HG03571 (cell line): ENCODE data around the gene SEZ6.

ENCODE experiments used
- ATAC-seq: cut with Tn5 transposase; IDR thresholded peaks from one replicate; pipeline ENCODE4 v1.9.1; 2021; ENCODE audit not compliant: unreplicated experiment

Gene SEZ6

GRCh38 chr17:28977659-28978355 is 28.0 kb downstream of the SEZ6 start:
- no peak for ATAC-seq

- no peak for ATAC-seq
These were observed 30.2 kb downstream of the SEZ6 start for GRCh38 chr17:28975646-28976045.

GRCh38 chr17:28975031-28975430 is 30.8 kb downstream of the SEZ6 start:
- ATAC-seq = no peak

- ATAC-seq = no peak
These were observed 31.4 kb downstream of the SEZ6 start for GRCh38 chr17:28974451-28974850.

- ATAC-seq = no peak
These were observed 32.4 kb downstream of the SEZ6 start for GRCh38 chr17:28973425-28973824.

- ATAC-seq = no peak
These were observed 33.4 kb downstream of the SEZ6 start for GRCh38 chr17:28972437-28972836.

GRCh38 chr17:28970879-28971278 is 35.0 kb downstream of the SEZ6 start:
- no peak for ATAC-seq

GRCh38 chr17:28969706-28970393 is 36.0 kb downstream of the SEZ6 start:
- ATAC-seq = no peak

GRCh38 chr17:28968914-28969295 is 36.9 kb downstream of the SEZ6 start:
- no peak for ATAC-seq

- ATAC-seq = no peak
These were observed 37.5 kb downstream of the SEZ6 start for GRCh38 chr17:28968231-28968913.

GRCh38 chr17:28967221-28968135 is 38.4 kb downstream of the SEZ6 start:
- ATAC-seq = no peak

- ATAC-seq = no peak
These were observed 42.0 kb downstream of the SEZ6 start for GRCh38 chr17:28963841-28964240.

GRCh38 chr17:28963055-28963611 is 42.7 kb downstream of the SEZ6 start:
- no peak for ATAC-seq

GRCh38 chr17:28961391-28961790 is 44.4 kb downstream of the SEZ6 start:
- ATAC-seq = no peak

- ATAC-seq = no peak
These were observed 45.4 kb downstream of the SEZ6 start for GRCh38 chr17:28960256-28961061.

GRCh38 chr17:28959471-28959871 is 46.4 kb downstream of the SEZ6 start:
- no peak for ATAC-seq

GRCh38 chr17:28958820-28959455 is 46.9 kb downstream of the SEZ6 start:
- ATAC-seq = no peak

GRCh38 chr17:28957992-28958355 is 47.9 kb downstream of the SEZ6 start:
- no peak for ATAC-seq

- no peak for ATAC-seq
These were observed 48.4 kb downstream of the SEZ6 start for GRCh38 chr17:28957277-28957991.
